GM12872 (cell line): ENCODE results near the gene RARRES2.

Experiments used
- TF ChIP-seq, protein P1 (sequence below): IDR thresholded peaks from 3 replicates; pipeline ENCODE4 v1.5.1; 2011; ENCODE audit warnings: low read depth, mild to moderate bottlenecking, low read length, moderate library complexity; ENCODE audit not compliant: insufficient read depth

RARRES2 gene

DNA sequence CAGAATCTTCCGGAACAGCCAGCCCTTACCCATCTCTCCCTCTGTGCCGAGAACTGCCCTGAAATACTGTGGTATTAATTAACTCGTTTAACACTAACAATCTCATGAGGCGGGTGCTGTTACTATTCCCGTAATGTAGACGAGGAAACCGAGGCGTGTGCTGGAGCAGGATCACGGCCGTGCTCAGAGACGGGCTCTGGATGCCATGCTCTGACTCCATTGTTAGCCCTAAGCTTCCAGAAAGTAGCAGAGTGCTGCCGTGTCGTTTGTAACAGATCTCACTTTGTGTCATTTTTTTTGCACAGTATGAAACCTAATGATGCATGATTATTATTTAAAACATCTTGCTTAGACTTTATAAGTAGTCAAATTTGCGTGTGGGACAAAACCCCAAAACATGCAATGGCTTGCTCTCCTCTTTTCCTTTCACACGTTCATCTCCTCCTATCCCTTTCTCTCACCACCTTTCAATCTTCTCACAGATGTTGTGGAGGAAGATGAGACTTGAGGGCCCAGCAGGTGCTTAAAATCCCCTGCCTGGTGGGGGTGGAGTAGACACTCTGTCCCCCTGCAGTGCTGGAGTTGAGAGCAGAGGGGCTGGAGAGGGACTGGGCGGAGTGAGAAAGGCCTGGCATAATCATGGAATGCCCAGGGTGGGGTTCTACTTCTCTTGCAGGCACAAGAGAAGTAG is 17.6 kb downstream of the RARRES2 start:
- TF ChIP-seq, protein P1, sequence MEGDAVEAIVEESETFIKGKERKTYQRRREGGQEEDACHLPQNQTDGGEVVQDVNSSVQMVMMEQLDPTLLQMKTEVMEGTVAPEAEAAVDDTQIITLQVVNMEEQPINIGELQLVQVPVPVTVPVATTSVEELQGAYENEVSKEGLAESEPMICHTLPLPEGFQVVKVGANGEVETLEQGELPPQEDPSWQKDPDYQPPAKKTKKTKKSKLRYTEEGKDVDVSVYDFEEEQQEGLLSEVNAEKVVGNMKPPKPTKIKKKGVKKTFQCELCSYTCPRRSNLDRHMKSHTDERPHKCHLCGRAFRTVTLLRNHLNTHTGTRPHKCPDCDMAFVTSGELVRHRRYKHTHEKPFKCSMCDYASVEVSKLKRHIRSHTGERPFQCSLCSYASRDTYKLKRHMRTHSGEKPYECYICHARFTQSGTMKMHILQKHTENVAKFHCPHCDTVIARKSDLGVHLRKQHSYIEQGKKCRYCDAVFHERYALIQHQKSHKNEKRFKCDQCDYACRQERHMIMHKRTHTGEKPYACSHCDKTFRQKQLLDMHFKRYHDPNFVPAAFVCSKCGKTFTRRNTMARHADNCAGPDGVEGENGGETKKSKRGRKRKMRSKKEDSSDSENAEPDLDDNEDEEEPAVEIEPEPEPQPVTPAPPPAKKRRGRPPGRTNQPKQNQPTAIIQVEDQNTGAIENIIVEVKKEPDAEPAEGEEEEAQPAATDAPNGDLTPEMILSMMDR, result no peak

DNA sequence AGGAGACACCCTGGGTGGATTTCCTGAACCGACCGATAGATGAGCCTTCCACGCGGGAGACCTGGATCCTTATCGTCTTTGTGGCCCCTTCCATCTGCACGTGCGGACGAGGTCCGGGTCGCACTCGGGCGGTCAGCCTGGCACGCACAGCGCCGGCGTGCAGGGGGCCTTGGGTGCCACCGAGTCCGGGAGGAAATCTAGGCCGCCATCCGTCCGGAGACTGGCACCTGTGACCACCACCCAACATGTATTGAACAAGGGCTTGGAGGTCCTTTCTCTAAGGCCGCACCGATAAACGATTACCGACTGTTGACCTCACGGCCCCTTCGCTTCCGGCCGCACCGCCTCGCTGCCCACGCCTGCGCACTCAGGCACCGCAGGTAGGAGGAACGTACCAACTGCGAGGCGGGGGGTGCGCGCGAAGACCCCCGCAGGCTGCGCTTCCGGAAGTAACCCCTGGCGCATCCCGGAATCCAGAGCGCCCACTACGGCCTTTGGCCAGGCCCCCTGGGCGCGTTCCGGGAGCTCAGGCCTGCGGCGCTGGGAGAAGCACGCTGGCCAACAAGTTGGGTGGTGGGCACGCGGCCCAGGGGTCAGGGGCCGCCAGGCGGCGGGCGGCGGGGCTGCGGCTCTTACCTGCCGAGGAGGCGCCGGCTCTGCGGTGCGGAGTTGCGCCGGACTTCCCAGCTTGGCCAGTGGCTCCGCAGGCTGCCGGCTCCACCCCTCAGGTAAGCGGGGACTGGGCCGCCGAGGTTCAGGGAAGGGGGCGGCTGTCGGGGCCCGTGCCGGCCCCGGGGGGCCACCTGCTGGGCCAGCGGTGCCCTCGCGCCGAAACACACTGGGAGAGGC is 18.4 kb downstream of the RARRES2 start, which contains the start of the genes ACTR3C and LRRC61:
TSS of gene ACTR3C (minus strand) at position 713 of the 849 bp plus-strand sequence. CDS start 28,249 bp downstream, outside the sequence.
TSS of gene LRRC61 (plus strand) at position 523 of the 849 bp plus-strand sequence. CDS start 13,507 bp downstream, outside the sequence.
- TF ChIP-seq, protein P1, result no peak; the same call in 2 of the 3 replicates

DNA sequence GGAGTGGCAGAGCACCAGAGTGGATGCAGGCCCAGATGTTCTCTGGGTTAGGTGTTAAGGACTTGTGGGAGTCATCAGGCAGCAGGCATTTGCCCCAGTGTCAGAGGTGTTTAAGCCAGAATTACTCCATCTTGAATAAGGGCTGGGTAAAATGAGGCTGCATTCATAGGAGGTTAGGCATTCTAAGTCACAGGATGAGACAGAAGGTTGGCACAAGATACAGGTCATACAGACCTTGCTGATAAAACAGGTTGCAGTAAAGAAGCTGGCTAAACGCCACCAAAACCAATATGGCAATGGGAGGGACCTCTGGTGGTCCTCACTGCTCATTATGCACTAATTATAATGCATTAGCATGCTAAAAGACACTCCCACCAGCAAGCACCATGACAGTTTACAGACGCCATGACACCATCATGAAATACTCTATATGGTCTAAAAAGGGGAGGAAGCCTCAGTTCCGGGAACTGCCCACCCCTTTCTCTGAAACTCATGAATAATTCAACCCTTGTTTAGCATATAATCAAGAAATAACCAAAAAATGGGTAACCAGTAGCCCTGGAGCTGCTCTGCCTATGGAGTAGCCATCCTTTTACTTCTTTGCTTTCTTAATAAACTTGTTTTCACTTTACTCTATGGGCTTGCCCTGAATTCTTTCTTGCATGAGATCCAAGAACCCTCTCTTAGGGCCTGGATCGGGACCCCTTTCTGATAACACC is 19.2 kb downstream of the RARRES2 start:
- TF ChIP-seq, protein P1, result no peak

DNA sequence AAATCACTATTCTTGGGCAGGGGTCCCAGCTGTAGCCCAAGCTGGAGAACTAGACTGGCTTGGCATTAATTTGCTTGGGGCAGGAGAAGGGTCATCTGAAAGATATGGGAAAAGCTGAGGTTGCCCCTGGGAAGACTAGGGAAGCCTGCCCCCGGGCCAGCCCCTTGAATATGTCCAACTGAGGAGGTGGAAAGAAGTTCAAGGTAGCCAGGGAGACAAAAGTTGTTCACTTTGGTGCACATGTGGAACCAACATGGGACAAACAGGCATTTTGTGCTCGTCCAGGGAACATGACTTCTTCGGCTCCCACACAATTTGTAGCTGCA is 19.7 kb downstream of the RARRES2 start:
- TF ChIP-seq, protein P1, result no peak

DNA sequence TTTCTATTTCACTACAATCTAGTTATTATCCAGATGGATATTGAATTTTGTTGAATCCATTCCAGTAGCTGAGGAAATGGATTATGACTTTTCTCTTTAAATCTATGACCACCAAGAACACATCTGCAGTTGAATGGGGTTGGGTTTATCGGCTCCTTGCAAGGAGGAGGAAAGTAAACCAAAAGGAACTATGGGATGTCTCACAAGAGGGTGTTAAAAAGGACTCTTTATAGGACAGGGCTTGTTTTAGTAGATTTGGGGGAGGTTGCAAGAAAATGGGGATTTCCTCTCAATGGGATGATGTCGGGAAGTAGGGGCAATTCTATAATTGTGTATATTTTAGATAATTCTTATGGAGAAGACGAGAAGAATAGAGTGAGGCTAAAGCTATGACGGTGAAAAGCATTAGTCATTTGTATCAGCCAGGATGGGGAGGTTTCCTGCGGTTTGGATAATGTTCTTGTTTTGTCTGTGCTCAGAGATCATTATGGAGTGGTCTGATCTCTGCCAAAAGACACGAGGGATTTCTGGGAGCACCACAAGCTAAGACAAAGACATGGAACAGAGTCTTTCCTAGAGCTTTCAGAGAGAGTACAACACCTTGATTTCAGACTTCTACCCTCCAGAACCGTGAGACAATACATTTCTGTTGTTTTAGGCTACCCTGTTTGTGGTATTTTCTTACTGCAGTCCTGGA is 23.5 kb downstream of the RARRES2 start:
- TF ChIP-seq, protein P1, result no peak

DNA sequence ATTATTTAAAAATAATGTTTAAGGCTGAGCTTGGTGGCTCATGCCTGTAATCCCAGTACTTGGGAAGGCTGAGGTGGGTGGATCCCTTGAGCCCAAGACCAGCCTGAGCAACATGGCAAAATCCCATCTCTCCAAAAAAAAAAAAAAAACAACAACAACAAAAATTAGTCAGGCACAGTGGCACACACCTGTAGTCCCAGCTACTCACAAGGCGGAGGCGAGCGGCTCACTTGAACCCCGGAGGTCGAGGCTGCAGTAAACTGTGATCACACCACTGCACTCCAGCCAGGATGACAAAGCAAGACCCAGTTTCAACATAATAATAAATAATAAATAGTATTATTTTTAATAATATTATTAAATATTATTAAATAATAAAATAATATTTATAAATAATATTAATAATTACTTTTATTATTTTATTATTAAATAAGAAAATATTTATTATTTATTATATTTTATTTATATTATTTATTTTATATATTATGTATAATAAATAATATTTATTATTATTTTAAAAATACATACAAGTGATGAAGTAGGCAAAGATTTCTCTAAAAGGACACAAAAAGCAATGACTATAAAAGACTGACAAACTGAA is 26.7 kb downstream of the RARRES2 start:
- TF ChIP-seq, protein P1, result no peak
